HG02981 (cell line): ENCODE results near the gene MED17.

ENCODE experiments used
- ATAC-seq: cut with Tn5 transposase; IDR thresholded peaks from one replicate; pipeline ENCODE4 v1.9.1; 2021; ENCODE audit warnings: mild to moderate bottlenecking, moderate library complexity; ENCODE audit not compliant: unreplicated experiment

The MED17 gene

DNA sequence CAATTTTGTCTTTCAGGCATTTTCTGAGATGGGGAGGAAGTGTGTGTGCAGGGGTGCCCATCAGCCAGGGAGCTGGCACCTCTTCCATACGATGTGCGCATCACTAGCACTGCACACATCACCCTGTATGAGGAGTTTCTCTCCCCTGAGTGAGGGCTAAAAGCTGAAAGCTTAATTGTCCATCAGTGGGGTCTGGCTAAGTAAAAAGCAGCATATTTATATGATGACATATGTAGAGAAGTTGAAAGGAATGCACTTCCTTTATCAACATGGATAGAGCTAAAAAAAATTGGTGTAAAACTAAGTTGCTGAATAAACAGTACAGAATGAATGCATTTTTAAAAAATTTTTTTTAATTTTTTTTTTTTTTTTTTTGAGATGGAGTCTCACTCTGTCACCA is 62.3 kb downstream of the MED17 start:
- no peak for ATAC-seq

DNA sequence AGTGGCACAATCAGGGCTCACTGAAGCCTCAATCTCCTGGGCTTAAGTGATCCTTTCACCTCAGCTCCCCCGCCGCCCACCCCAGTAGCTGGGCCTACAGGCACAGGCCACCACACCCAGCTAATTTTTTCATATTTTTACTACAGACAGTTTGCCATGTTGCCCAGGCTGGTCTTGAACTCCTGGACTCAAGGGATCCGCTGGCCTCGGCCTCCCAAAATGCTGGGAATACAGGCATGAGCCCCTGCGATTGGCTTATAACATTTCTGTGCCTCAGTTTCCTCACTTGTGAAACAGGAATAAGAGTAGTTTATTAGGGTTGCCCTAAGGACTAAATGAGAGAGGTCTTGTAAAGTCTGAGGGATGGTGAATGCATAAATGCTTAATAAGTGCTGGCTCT is 65.1 kb downstream of the MED17 start:
- no peak for ATAC-seq

DNA sequence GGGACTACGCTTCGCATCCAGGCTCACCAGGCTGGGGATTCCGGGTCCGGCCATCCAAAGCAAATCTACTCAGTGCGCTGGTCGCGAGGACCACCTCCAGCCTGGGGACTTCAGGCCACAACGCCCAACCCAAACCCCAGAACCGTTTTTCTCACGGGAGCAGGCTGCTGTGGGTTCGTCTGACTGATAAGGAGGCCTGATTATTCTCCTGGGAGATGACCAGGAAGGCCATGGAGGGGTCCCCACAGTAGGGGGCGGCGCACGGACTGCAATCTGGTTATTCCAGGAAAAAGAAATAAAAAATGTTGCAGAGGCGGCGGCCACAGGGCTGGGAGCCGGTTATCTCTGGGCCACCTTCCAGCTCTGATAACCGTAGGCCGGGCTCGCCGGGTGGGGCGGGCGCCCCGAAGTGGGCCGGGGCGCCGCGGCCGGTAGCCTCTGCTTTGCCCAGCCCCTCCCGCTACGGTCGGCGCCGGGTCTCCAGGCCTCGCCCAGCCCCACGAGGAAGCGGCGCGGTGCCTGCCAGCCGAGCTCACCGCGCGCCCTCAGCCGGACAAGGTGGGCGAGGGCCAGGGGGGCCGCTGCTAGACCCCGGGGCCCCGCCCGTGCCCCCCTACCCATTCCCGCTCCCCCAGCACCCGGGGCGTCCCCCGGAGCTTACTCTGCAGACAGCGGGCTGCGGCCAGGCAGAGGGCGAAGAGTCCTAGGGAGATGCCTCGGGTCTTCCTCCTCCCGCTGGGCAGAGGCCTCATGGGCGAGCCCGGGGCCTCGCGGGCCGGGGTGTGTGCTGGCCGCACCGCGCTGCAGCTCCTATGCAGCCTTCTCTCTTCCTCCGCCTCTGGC is 65.9 kb downstream of the MED17 start:
- no peak for ATAC-seq

DNA sequence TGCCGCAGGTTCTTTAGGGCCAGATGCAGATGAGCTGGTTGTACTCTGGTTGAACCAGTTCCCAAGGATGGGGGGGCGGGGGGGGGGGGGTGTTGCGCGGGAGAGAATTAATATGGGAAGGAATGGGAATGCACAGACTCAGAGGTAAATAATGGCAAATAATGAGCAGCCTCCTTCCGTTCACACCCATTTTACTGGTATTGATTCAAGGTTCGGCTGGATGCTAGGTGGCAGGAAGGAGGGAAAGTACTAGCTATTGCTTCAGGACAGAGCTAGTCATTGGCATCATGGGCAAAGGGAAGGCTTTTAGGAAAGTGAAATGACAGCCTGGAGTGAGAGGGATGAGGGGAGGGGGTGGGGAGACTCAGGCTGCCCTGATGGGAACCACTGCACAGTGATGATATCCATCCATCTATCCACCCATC is 66.5 kb downstream of the MED17 start, which contains the start of gene VSTM5:
Gene VSTM5, minus strand, starts transcription at position 25 of the 425 bp plus-strand sequence. CDS start 116 bp downstream, outside the sequence.
- ATAC-seq = no peak

DNA sequence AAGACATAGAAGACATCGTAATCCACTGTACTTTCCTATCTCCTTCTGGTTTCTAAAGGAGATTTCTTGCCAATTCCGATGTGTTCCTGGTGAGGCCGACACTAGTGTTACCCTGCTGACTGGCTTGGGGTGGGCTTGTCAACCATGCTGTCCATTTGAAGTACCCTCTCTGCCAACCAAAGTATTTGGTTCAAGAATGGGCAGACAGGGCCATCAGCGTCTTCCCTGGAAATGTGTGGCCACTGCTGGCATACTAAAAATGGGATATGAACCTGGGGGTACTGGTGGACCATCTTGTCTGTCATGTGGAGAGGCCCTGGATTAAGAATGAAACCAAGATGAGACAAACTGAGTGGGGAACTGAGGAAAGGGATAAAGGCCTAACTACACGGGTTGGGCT is 68.2 kb downstream of the MED17 start:
- ATAC-seq = no peak

DNA sequence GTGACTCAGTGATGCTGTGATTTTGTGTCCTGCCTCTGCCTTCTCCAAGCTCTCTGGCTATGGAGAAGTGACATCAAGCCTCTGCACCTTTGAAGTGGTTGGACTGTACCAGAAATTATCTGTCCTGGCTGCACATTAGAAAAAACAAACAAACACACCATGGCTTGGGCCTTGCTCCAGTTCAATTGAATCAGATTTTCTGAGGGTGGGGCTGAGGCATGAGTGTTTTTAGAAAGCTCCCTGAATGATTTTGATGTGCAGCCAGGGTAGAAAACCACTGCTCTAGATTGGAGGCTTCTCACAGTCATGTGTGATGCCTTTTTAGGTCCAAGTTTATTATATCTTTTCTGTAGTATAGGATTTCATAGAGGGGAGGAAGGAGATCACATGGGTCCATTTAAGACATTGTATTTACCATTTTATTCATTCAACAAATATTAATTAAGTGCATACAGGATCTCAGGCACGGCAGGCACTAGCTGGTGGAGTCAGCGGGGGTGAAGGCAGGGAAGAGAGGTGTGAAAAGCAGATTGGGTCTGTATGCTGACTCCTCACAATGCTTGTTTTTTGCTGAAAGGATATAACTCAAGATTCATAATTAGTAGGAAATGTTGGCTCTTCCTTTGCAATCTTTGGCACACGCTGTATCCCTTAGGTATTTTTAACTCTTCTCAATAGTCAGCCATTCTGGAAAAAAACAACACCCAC is 73.5 kb downstream of the MED17 start:
- ATAC-seq = no peak

DNA sequence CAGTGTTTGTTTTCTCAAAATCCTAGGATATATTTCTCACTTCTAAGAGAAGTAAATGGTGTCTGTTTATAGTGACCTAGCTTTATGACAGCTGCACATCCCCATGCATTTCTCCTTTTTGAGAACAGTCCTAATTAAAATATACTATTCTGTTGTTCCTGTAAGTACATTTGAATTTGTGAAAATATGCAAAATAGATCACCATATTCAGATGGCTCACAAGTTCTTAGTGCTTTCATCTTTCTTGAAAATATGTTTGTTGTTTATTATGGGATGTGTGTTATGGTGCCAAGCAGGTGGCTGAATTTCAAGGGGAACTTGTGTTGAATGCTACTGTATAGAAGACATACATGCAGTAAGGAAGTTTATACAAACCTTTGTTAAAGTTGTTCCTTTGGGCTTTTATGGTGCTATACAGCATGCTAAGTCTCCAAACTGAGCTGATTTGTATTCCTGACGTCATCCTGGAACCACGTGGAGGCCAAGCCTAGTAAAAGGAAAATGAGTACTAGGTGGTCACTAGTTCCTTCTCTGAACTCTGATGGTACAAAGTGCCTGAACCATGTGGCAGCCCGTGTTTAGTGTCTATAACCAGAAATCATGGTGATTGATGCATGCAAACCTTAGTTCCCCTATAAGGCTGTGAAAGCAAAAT is 74.2 kb downstream of the MED17 start:
- ATAC-seq = no peak

DNA sequence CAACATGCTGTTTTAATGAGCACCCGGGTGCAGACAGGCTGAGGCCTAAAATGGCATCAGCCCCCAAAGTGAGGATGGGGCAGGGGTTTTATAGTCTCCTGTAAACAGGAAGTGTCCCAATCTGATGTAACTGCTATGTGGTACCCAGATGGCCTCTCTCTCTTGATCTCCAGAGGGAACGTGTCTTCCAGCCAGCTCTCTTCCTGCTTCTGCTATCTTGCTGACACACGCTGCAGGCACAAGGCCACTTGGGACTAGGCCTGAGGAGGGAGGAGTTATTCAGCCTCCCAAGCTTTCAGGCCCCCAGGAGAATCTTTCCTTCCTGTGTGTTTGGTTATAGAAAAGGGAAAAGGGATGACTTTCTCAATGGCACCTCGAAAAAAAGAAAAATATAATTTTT is 77.7 kb downstream of the MED17 start:
- ATAC-seq = no peak
